Mesothelial cell of epicardium (in vitro differentiated cells): ENCODE measurements around the gene SIRT6. TPM values are rescaled to one million over a fixed set of nuclear protein-coding genes. Genes with fewer than 3 reads are reported as not detected.
"Not testable (repeated sequence)": the region's sequence is repeated elsewhere in the genome, so short reads cannot be mapped to it uniquely, and the experiment has no call there.

ENCODE experiments used
- DNase-seq, 2 experiments: peaks; one replicate each; pipeline ENCODE4 v3.0.0; 2021; ENCODE audit warnings: low spot score in 2 of 2; ENCODE audit not compliant: unreplicated experiment in 2 of 2
- H3K27ac Mint-ChIP-seq: 2 replicates; pipeline ENCODE4 v1.8.0; 2021; ENCODE audit warnings: mixed read lengths
- H3K27me3 Mint-ChIP-seq: 2 replicates; pipeline ENCODE4 v1.8.0; 2021; ENCODE audit warnings: low read depth, mixed read lengths
- H3K36me3 Mint-ChIP-seq: 2 replicates; pipeline ENCODE4 v1.8.0; 2021; ENCODE audit warnings: mixed read lengths
- H3K4me1 Mint-ChIP-seq: 2 replicates; pipeline ENCODE4 v1.8.0; 2021; ENCODE audit warnings: mixed read lengths
- H3K4me3 Mint-ChIP-seq: 2 replicates; pipeline ENCODE4 v1.8.0; 2021; ENCODE audit warnings: mild to moderate bottlenecking, moderate library complexity, mixed read lengths
- H3K9me3 Mint-ChIP-seq: 2 replicates; pipeline ENCODE4 v1.8.0; 2021; ENCODE audit warnings: mixed read lengths
- CTCF ChIP-seq: fragments of 200-600 bp; sonication (generic); IDR thresholded peaks from one replicate; pipeline ENCODE4 v1.5.0; 2021; ENCODE audit warnings: antibody characterized with exemption; ENCODE audit not compliant: unreplicated experiment
- total RNA-seq: library from RNA; stranded (reverse); gene quantifications from 3 replicates; pipeline ENCODE4 v1.2.1, GENCODE V29; 2021

SIRT6 gene
- total RNA-seq, 1 donor from 2014 or later: 25.6 TPM

GRCh38 chr19:4138445-4138844 lies 43.9 kb downstream of the SIRT6 start:
- Mint-ChIP-seq H3K27ac (no peak overlapping the region), H3K4me3 (no peak overlapping the region), H3K9me3 (no peaks in the 10 kb centered on the region), H3K27me3 (peaks cover 8% of the 10 kb centered on the region), H3K4me1 (peaks cover 2% of the 10 kb centered on the region), H3K36me3 (no peaks in the 10 kb centered on the region)
- no peak for TF ChIP-seq CTCF
- no peak for DNase-seq

GRCh38 chr19:4136680-4137088 lies 45.7 kb downstream of the SIRT6 start:
- Mint-ChIP-seq H3K27ac (no peak overlapping the region), H3K27me3 (no peaks in the 10 kb centered on the region), H3K9me3 (no peaks in the 10 kb centered on the region), H3K36me3 (no peaks in the 10 kb centered on the region), H3K4me1 (peaks cover 2% of the 10 kb centered on the region), H3K4me3 (no peak overlapping the region)
- no peak for DNase-seq
- no peak for TF ChIP-seq CTCF

- DNase-seq, H3K27ac Mint-ChIP-seq, H3K27me3 Mint-ChIP-seq, H3K9me3 Mint-ChIP-seq, H3K4me1 Mint-ChIP-seq, H3K36me3 Mint-ChIP-seq, H3K4me3 Mint-ChIP-seq: not testable (repeated sequence)
These were observed 47.0 kb downstream of the SIRT6 start for GRCh38 chr19:4135386-4135785.

- no peaks in the 10 kb centered on the region for H3K27me3 Mint-ChIP-seq
- H3K36me3 Mint-ChIP-seq: no peaks in the 10 kb centered on the region
- H3K27ac Mint-ChIP-seq: no peak overlapping the region
- H3K4me3 Mint-ChIP-seq: no peak overlapping the region
- H3K9me3 Mint-ChIP-seq: no peaks in the 10 kb centered on the region
- peaks cover 7% of the 10 kb centered on the region for H3K4me1 Mint-ChIP-seq
- no peak for TF ChIP-seq CTCF
- DNase-seq: no peak
These were observed 48.0 kb downstream of the SIRT6 start for GRCh38 chr19:4134351-4134750.

- DNase-seq: no peak
- no peaks in the 10 kb centered on the region for H3K9me3 Mint-ChIP-seq
- no peaks in the 10 kb centered on the region for H3K36me3 Mint-ChIP-seq
- TF ChIP-seq CTCF: no peak
- no peak overlapping the region for H3K27ac Mint-ChIP-seq
- H3K4me3 Mint-ChIP-seq: no peak overlapping the region
- peaks cover 7% of the 10 kb centered on the region for H3K4me1 Mint-ChIP-seq
- H3K27me3 Mint-ChIP-seq: no peaks in the 10 kb centered on the region
These were observed 51.5 kb downstream of the SIRT6 start for GRCh38 chr19:4130744-4131438.

- not testable (repeated sequence) for H3K27ac Mint-ChIP-seq, H3K4me3 Mint-ChIP-seq, H3K9me3 Mint-ChIP-seq, H3K27me3 Mint-ChIP-seq, DNase-seq, H3K36me3 Mint-ChIP-seq
- peaks cover 10% of the 10 kb centered on the region for H3K4me1 Mint-ChIP-seq
These were observed 53.3 kb downstream of the SIRT6 start for GRCh38 chr19:4129050-4129449.

- not testable (repeated sequence) for DNase-seq, H3K9me3 Mint-ChIP-seq, H3K27ac Mint-ChIP-seq, H3K4me3 Mint-ChIP-seq, H3K36me3 Mint-ChIP-seq, H3K27me3 Mint-ChIP-seq
- H3K4me1 Mint-ChIP-seq: peaks cover 19% of the 10 kb centered on the region
These were observed 55.0 kb downstream of the SIRT6 start for GRCh38 chr19:4127322-4127721.
